HG03280 (cell line): Measurements from ENCODE around the gene NTM.

ENCODE experiments used
- ATAC-seq: cut with Tn5 transposase; IDR thresholded peaks from one replicate; pipeline ENCODE4 v1.9.1; 2021; ENCODE audit warnings: mild to moderate bottlenecking, moderate library complexity; ENCODE audit not compliant: unreplicated experiment

The NTM gene

DNA sequence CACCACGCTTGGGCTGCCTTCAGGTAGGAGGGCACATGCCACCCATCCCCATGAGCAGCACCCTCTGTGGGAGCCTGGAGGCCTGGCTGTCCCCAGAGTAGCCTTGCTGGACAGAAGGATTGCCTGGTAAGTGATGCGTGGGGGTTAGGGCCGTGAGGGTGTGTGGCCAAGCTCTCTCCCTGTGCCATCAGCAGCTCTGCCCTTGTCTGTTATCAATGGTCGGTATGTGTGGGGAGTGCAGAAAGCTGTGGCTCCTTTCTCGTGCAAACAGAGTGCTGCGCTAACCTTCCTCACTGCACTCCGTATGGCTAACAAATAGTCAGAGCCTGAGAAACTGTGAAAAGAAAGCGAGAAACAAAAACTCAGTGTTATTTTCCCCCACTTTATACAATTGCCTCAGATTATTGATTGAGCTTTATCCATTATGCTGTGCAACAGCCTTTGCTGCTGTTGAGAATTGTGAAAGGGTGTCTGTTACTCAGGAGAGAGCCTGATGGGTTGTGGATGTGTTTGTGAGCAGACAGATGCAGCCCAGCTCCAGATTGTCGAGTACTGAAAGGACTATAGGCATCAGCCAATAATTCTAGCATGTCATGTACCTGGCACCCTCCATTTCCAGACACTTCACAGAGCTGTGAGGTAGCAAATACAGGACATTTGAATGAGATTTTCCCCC is 432.2 kb downstream of the NTM start:
- no peak for ATAC-seq

DNA sequence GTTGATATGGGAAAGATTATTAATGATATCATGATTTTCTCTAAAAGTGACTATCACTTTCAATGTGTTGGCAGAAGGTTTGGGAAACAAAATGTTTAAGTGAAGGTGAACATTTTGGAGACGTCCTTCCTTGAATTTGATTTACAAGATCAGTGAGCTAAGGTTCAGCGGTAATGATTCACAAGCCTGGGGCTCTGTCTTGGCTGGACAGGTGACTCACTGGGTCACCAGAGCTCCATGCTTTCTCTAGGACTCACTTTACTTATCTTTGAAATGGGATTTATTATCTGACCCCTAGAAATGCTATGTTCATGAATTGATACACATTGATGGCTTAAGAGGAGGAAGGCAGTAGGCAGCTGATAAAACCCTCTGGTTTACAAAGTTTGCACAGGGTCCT is 437.5 kb downstream of the NTM start:
- no peak for ATAC-seq

GRCh38 chr11:131808470-131808869 is 438.1 kb downstream of the NTM start:
- ATAC-seq = no peak

GRCh38 chr11:131809203-131809918 is 438.9 kb downstream of the NTM start:
- no peak for ATAC-seq

DNA sequence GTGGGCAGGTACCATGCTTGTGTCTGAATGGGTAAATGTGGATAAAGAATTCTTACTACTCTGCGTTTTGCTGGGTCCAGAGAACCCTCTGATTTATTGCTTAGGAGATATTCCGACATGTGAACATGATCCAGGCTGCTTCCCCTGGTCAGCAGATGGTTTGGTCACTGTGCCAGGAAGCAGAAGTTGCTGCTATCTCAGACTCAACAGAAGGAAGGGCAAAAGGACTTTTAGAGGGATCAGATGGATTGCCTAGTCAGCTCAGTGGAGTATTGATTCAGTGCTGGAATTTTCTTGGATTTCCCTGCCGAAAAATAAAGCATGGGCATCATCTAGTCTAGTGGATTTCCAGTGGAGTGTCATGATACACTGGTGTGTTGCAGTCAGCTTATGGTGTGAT is 440.1 kb downstream of the NTM start:
- ATAC-seq = no peak

DNA sequence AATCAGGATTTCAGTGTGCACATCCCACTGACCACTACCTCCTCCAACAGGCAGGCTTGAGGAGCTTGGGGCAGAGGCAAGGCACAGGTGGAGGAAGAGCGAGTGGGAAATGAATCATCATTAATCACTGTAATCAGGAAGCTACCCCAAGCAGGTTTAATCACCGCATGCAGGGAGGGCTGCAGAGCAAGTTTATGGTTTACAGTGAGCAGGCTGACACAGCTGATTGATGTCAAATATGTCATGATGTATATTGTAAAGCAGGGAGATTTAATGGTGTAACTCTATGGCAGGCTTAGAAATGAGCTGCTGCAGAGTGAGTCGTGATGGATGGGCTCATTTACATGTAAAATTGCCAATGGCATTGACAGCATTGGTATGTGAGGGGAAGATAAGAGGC is 441.0 kb downstream of the NTM start:
- ATAC-seq = no peak

- ATAC-seq = no peak
Observed at GRCh38 chr11:131814108-131814507, 443.7 kb downstream of the NTM start.

DNA sequence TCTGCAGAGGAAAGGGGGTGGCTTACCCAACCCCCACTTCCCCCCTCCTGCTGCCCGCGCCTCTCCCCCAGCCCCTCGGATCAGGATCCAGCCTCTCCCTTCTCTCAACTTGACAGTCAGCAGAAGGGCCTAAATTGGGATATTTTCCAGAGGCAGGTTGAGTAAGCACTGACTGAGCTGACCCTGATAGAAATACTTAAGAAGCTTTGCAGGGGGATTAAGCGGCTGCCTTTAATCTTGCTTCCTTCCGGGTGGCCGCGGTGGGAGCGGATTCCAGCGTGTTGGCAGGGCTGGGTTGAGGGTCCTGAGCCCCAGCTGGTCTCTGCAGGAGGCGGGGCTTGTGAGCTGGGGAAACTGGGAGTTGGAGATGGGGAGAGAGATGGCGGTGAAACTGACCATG is 445.2 kb downstream of the NTM start:
- no peak for ATAC-seq

GRCh38 chr11:131816051-131816450 is 445.6 kb downstream of the NTM start:
- no peak for ATAC-seq

GRCh38 chr11:131817687-131818188 is 447.3 kb downstream of the NTM start:
- ATAC-seq = no peak

DNA sequence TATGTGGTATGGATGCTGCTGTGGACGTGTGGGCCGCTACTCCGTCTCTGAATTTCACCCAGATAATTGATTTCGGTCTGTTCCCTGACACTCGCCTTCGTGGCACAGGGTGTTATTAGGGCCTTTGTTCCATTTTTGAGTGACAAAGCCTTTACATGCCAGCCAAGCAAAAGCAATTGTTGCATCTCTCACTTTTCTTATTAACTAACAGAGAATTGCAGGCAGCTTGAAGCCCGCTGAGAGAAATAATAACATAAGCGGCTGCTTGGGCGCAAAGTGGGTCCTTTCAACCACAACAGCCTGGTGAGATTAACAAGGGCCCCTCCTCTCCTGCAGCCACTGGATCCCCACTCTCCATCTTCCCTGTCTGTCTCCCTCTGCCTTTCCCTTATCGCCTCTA is 449.4 kb downstream of the NTM start:
- no peak for ATAC-seq

GRCh38 chr11:131822506-131822905 is 452.1 kb downstream of the NTM start:
- ATAC-seq = no peak

- ATAC-seq = no peak
Observed at GRCh38 chr11:131823772-131824171, 453.4 kb downstream of the NTM start.

- no peak for ATAC-seq
Observed at GRCh38 chr11:131824771-131825170, 454.4 kb downstream of the NTM start.

DNA sequence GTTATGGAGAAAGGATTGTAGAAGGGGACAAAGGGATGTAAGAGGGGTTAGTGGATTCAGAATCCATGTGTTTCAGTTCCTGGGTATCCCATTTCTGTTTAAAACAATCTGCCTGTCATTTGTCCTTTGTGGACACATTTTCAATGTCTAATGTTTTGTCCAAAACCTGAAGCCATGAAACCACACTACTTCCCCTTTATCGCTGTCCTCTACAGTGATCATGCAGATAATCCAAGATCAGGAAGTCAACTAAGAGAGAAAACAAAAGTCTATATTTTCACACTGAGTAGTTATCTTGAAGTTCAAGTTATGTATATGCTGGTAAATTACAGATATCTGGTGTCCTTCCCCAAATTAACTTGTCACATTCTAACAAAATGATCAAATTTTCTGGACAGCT is 457.0 kb downstream of the NTM start:
- no peak for ATAC-seq

DNA sequence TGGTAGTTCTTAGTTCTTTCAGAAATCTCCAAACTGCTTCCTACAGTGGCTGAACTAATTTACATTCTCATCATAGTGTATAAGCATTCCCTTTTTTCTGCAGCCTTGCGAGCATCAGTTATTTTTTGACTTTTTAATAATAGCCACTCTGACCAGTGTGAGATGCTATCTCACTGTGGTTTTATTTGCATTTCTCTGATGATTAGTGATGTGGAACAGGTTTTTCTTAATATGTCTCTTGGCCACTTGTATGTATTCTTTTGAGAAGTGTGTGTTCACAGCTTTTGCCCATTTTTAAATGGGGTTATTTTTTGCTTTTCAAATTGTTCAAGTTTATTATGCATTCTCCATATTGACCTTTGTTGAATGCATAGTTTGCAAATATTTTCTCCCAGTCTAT is 459.3 kb downstream of the NTM start:
- ATAC-seq = no peak

GRCh38 chr11:131832079-131832478 is 461.7 kb downstream of the NTM start:
- ATAC-seq = no peak

- no peak for ATAC-seq
Observed at GRCh38 chr11:131833366-131833765, 463.0 kb downstream of the NTM start.

DNA sequence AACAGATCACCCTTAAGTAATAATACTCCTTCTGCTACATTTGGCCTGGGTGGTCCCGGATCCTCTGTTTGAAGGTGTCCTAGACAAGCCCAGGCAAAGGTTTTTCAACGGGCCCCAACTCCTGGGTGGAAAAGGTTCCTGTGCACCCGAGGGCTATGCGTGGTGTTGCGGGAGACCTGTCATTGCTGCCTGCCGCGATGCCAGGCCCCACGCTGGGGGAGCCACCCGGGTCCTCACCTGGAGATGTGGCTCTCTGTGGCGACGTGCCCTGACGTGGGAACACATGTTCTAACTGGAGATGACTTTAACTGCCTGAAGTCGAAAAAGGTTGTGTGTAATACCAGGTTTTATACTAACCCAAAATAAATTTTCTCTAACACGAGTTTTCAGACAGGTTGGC is 467.1 kb downstream of the NTM start:
- ATAC-seq = no peak

DNA sequence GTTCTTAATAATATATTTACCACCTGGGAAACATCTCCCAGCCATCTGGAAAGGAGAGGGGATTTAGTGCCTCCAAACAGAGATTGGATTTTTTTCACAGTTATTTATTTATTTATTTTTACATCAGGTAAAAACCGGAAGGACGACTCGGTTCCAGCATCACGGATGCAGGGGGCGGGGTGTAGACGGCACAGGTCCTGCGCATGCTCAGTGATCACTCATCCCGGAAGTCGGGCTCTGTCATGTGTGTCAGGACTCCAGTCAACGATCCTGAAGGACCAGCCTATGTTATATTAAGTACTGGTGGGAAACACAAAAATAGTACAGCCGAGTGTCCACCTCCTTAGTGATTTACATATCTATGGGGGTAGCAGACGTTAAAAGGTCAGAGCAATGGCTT is 467.6 kb downstream of the NTM start:
- ATAC-seq = no peak

GRCh38 chr11:131839326-131839725 is 468.9 kb downstream of the NTM start:
- no peak for ATAC-seq

- ATAC-seq = no peak
Observed at GRCh38 chr11:131840545-131840944, 470.1 kb downstream of the NTM start.

GRCh38 chr11:131841028-131841427 is 470.6 kb downstream of the NTM start:
- ATAC-seq = no peak
